ENCODE results near the gene WBP1L.
"Not testable (repeated sequence)": the region's sequence is repeated elsewhere in the genome, so short reads cannot be mapped to it uniquely, and the experiment has no call there.

The WBP1L gene

GRCh38 chr10:102758933-102759262, 15.2 kb downstream of the WBP1L start:
- DNase-seq (ENCODE audit: low read depth in 2 of 2): not testable (repeated sequence)

DNA sequence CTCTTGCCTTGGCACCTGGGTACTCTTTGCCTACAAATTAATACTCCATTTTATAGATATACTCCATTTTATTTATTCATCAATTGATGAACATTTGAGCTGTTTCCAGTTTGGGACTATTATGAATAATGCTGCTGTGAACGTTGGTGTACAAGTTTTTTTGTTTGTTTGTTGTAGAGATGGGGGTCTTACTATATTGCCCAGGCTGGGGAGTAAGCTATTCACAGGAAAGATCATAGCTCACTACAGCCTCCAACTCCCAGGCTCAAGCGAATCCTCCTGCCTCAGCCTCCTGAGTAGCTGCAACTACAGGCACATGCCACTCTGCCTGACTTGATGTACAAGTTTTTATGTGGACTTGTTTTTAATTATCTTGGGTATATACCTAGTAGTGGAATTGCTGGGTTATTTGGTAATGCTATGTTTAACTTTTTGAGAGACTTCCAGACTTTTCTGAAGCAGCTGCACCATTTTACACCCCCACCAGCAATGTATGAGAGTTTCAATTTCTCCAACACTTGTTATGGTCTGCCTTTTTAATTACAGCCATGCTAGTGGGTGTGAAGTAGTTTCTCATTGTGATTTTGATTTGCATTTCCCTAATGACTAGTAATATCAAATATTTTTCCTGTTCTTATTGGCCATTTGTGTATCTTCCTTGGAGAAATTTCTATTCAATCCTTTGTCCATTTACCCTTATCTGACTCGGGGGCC, 15.9 kb downstream of the WBP1L start:
- DNase-seq (ENCODE audit: low read depth in 2 of 2): no peak

GRCh38 chr10:102761981-102762380, 18.2 kb downstream of the WBP1L start:
- DNase-seq (ENCODE audit: low read depth in 2 of 2): no peak

DNA sequence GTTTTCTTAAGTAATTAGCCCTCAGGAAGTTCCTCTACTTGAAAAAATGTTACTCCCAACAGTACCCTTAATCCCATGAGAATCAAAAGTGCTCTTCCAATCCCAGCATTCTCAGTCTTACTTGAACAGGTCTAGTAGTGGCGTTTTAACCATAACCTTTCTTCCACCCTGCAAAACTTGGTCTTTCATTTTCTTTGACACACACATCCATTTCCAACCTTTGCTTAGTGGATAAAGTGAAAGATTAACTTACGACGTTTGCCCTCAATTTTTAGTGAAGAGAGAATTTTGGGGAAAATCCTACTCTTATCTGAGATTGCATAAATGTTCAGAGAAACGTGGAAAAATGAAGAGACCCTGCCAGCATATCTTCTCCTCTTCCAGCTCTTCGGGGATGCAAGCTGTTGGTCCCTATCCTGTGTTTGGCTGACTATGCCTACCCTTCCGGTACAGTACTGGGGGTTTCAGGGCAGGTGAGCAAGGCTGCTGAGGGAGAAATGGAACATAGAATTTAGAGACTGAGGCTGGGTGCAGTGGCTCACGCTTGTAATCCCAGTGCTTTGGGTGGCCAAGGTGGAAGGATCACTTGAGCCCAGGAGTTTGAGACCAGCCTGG, 18.8 kb downstream of the WBP1L start:
- no peak for DNase-seq (ENCODE audit: low read depth in 2 of 2)

GRCh38 chr10:102763037-102763607, 19.4 kb downstream of the WBP1L start:
- DNase-seq (ENCODE audit: low read depth in 2 of 2): no peak

GRCh38 chr10:102764470-102765161, 20.9 kb downstream of the WBP1L start:
- no peak for DNase-seq (ENCODE audit: low read depth in 2 of 2)

GRCh38 chr10:102765336-102765735, 21.6 kb downstream of the WBP1L start:
- DNase-seq (ENCODE audit: low read depth in 2 of 2): no peak

- no peak for DNase-seq (ENCODE audit: low read depth in 2 of 2)
These were observed 23.8 kb downstream of the WBP1L start for GRCh38 chr10:102767428-102768160.

DNA sequence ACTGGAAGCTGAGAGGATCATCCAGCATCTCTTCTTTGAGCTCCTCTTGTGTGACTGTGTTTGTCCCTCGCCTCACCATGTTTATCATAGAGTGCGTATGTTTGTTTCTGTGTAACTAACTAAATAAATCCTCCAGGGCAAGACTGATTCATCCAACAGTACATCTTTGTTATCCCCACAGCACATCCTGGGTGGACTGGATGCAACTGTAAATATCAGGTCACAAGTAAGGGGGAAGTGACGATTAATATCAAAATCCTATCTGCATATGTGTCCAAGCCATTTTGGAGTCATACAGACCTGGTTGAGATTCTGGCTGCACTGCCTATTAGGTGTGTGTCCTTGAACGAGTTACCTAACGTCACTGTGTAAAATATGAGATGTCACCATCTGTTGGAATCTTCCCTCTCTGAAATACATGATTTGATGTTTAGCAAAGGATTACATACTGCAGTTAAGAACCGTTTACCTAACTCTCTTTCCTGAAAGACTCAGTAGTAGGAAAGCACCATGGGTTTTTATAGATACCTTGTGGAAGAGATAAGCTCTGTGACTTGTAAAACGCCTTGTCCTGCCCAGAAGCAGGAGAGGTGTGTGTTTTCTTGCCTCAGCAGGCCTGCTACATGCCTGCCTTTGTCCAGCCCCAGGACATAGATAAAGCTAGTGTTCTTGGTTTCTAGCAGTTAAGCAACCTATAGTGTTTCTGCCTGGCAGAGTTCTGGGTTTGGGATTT, 25.8 kb downstream of the WBP1L start:
- DNase-seq (ENCODE audit: low read depth in 2 of 2): no peak

GRCh38 chr10:102770108-102770482, 26.3 kb downstream of the WBP1L start:
- DNase-seq (ENCODE audit: low read depth in 2 of 2): no peak

DNA sequence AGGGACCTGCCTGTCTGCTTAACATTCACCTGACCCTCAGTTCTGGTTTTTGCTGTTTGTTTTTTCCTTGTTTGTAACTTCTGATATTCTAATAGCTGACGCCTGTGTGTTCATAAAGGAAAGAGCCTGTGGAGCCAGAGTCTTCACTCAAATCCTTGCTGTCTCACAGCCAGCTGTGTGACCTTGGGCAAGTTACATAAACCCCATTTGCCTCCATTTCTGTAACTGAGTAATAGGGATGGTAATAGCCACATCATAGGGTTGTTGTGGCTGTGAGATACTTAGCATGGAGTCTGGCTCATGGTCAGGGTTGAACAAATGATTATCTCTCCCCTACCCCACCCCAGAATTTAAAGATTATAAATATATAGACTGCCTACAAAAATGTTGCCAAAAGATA, 27.0 kb downstream of the WBP1L start:
- DNase-seq (ENCODE audit: low read depth in 2 of 2): no peak

GRCh38 chr10:102773320-102773719, 29.6 kb downstream of the WBP1L start:
- no peak for DNase-seq (ENCODE audit: low read depth in 2 of 2)

- no peak for DNase-seq (ENCODE audit: low read depth in 2 of 2)
These were observed 30.2 kb downstream of the WBP1L start for GRCh38 chr10:102773986-102774385.

DNA sequence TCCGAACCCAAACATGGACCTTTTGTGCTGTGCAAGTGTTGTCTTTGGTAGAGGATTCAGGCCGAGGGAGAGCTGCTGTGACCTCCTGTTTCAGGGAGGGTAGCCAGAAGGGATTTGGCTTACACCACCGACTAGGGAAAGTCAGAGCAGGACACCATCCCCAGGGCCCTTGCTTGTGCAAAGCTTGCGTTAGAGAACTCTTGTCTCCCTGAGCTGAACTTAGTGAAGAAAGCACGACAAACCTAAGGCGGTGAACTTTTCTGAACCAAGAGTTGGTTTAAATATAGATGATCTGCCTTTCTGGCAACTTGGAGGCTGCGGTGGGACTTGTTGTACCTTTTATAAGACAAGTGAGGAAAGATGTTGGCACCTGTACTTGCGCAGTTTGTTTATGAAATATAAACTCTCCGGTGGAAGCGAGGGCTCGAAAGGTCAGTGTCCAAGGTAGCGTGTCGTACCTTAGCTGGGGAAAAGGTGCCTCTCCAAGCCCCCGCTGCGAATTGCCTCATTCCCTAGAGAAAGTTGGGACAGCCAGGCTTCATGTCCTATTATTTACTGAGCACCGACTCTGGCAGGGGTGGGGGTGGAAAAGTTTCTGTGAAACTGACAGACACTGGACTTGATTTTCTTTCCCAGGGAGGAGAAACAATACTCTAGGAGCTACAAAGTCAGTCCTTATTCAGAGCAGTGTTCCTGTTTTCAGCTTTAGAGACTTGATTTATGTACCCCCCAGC, 31.6 kb downstream of the WBP1L start:
- DNase-seq (ENCODE audit: low read depth in 2 of 2): no peak

DNA sequence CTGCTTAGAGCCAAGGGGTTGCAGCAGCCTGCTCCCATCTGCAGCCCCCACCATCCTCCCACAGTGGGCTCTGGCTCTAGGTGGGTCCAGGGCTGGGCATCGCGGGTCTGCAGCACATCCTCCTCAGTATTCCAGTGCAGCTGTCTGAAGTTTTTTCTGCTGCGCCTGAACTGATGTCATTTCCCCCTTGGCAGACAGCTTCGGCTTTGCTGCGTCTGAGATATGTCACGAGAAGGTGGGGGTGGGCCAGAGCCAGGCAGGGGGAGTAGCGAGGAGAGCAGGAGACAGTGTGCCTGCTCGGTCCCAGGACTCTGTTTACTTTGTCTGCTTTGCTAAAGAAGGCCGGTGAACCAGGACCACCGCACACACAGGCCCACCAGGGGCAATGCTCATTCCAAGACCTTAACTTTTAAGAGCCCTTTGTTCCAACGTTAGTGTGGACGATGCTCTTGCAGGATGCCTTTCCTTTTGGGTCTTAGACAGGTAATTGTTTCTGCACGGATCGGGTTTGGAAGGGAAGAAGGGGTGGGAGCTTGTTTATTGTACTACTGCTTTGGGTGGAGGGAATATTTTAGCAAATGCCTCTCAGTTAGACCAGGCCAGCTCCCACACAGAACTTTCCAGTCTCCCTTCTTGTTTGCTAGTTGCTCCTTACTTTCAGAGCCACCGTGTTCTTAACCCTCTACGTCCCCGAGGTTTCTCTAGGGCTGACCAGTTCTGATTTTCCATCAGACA, 32.4 kb downstream of the WBP1L start:
- no peak for DNase-seq (ENCODE audit: low read depth in 2 of 2)

GRCh38 chr10:102776779-102777456, 33.2 kb downstream of the WBP1L start:
- DNase-seq (ENCODE audit: low read depth in 2 of 2): no peak

GRCh38 chr10:102777711-102778453, 34.1 kb downstream of the WBP1L start:
- DNase-seq (ENCODE audit: low read depth in 2 of 2): no peak

GRCh38 chr10:102778781-102779180, 35.0 kb downstream of the WBP1L start:
- no peak for DNase-seq (ENCODE audit: low read depth in 2 of 2)

Data from stimulated activated CD8-positive, alpha-beta memory T cell treated with anti-CD3 and anti-CD28 coated beads, Interleukin-7, amount 100 ng/mL, for 4 hours (primary cell).